ENCODE data around the gene PRLH.

DNA sequence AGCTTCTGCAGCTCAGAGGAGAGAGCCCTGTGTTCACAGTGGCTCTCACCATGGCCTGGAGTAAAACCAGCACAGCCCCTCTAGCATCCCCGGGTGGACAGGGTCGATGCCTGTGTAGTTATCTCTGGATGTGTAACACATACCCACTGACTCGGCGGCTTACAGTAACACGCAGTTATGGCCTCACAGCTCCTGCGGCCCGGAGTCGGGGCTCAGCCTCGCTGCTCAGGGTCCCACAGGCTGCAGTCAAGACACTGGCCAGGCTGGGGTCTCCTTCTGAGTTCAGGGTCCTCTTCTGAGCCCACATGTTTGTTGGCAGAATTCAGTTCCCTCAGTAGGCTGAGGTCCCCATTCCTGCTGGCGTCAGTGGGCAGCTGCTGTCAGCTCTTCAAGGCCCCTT, 26.7 kb downstream of the PRLH start:
- TF ChIP-seq, protein P1, sequence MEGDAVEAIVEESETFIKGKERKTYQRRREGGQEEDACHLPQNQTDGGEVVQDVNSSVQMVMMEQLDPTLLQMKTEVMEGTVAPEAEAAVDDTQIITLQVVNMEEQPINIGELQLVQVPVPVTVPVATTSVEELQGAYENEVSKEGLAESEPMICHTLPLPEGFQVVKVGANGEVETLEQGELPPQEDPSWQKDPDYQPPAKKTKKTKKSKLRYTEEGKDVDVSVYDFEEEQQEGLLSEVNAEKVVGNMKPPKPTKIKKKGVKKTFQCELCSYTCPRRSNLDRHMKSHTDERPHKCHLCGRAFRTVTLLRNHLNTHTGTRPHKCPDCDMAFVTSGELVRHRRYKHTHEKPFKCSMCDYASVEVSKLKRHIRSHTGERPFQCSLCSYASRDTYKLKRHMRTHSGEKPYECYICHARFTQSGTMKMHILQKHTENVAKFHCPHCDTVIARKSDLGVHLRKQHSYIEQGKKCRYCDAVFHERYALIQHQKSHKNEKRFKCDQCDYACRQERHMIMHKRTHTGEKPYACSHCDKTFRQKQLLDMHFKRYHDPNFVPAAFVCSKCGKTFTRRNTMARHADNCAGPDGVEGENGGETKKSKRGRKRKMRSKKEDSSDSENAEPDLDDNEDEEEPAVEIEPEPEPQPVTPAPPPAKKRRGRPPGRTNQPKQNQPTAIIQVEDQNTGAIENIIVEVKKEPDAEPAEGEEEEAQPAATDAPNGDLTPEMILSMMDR (IDR thresholded peaks at IDR 0.05): no peak
- no peak for TF ChIP-seq POLR2A (IDR thresholded peaks at IDR 0.05)

Measured in gastroesophageal sphincter (tissue), 3 donors.